ENCODE results near the gene MAN1A1. TPM values are rescaled to one million over a fixed set of nuclear protein-coding genes. Genes with fewer than 3 reads are reported as not detected.

Gene MAN1A1
- total and polyA plus RNA-seq, 2 of the 8 experiments (the other 6 are each of a cell fraction or from before 2014, with no cell fraction given) = 1.8 to 5.4 TPM

GRCh38 chr6:119323931-119324330 is 25.6 kb downstream of the MAN1A1 start:
- no peak overlapping the region for H3K4me2 ChIP-seq (ENCODE audit: insufficient read depth in 1 of 2, low read depth in 2 of 2, low read length in 2 of 2)
- FAIRE-seq = no peak
- no peak for TF ChIP-seq SIRT6 (IDR thresholded peaks at IDR 0.05; ENCODE audit: low read length)
- TF ChIP-seq EGR1 (IDR thresholded peaks at IDR 0.05; ENCODE audit: borderline replicate concordance, low read depth, low read length) = no peak
- no peak for TF ChIP-seq CHD1 (IDR thresholded peaks at IDR 0.05; ENCODE audit: low read depth, low read length)
- TF ChIP-seq CREB1 (IDR thresholded peaks at IDR 0.05) = no peak
- no peak for TF ChIP-seq SRF (IDR thresholded peaks at IDR 0.05; ENCODE audit: low read depth, low read length)
- TF ChIP-seq SP4 (IDR thresholded peaks at IDR 0.05; ENCODE audit: low read length) = no peak
- TF ChIP-seq TCF12 (IDR thresholded peaks at IDR 0.05; ENCODE audit: low read depth, low read length) = no peak
- no peak for TF ChIP-seq JUND (IDR thresholded peaks at IDR 0.05; ENCODE audit: low read length)
- TF ChIP-seq KDM4A (IDR thresholded peaks at IDR 0.05; ENCODE audit: low read depth, low read length, severe bottlenecking) = no peak
- no peak for TF ChIP-seq SIN3A (conservative IDR thresholded peaks at IDR 0.05 in 1 of 2, IDR thresholded peaks at IDR 0.05 in 1 of 2; ENCODE audit: low read depth in 1 of 2, low read length in 2 of 2)
- TF ChIP-seq MAX (IDR thresholded peaks at IDR 0.05) = no peak
- TF ChIP-seq SP1 (IDR thresholded peaks at IDR 0.05; ENCODE audit: low read depth, low read length) = no peak
- TF ChIP-seq BCL11A (IDR thresholded peaks at IDR 0.05; ENCODE audit: low read depth in 2 of 2, low read length in 2 of 2) = no peak
- TF ChIP-seq ATF2 (IDR thresholded peaks at IDR 0.05; ENCODE audit: low read length) = no peak

More at GRCh38 chr6:119323931-119324330, 25.6 kb downstream of the MAN1A1 start:
- Histone ChIP-seq H2BK120ac (replicated peaks; ENCODE audit: low read depth, low read length) (no peak overlapping the region), H3K36me3 (ENCODE audit: control insufficient read depth in 2 of 4, insufficient read depth in 4 of 4, low read length in 3 of 4) (no peaks in the 10 kb centered on the region), H4K5ac (ENCODE audit: insufficient read length, low read depth, low read length) (no peak overlapping the region), H3K4ac (replicated peaks; ENCODE audit: insufficient read length, low read depth, low read length) (no peak overlapping the region), H3K14ac (ENCODE audit: insufficient read length) (no peak overlapping the region), H3K4me3 (ENCODE audit: extremely low read depth in 1 of 4, insufficient read depth in 2 of 4, low read depth in 3 of 4, low read length in 4 of 4) (no peak overlapping the region), H3K18ac (ENCODE audit: extremely low read depth, low read length) (no peak overlapping the region), H3K9ac (replicated peaks in 1 of 4; ENCODE audit: extremely low read depth in 1 of 4, low read depth in 3 of 4, low read length in 3 of 4) (no peak overlapping the region), H4K20me1 (replicated peaks in 1 of 2; ENCODE audit: control insufficient read depth in 1 of 2, insufficient read depth in 2 of 2, low read length in 2 of 2) (no peaks in the 10 kb centered on the region), H3K27me3 (replicated peaks in 1 of 4; ENCODE audit: control insufficient read depth in 3 of 4, extremely low read depth in 1 of 4, insufficient read depth in 3 of 4, low read length in 3 of 4) (no peaks in the 10 kb centered on the region), H3K27ac (ENCODE audit: low read depth, low read length) (no peak overlapping the region), H4K91ac (replicated peaks; ENCODE audit: insufficient read length, low read length) (no peak overlapping the region), H4K8ac (ENCODE audit: extremely low read depth, insufficient read depth, low read length) (no peak overlapping the region), H2BK5ac (ENCODE audit: low read depth, low read length) (no peak overlapping the region), H2BK12ac (ENCODE audit: low read depth, low read length) (no peak overlapping the region), H3K23me2 (ENCODE audit: low read depth, low read length) (no peaks in the 10 kb centered on the region), H3K23ac (ENCODE audit: insufficient read length) (no peak overlapping the region), H3K56ac (replicated peaks; ENCODE audit: insufficient read length, low read depth, low read length) (no peak overlapping the region), H2AK5ac (ENCODE audit: low read depth, low read length) (no peak overlapping the region), H2AFZ (ENCODE audit: low read length) (no peak overlapping the region), H2BK20ac (ENCODE audit: low read length) (no peak overlapping the region), H3K79me2 (ENCODE audit: control insufficient read depth in 1 of 2, insufficient read depth in 2 of 2, low read length in 2 of 2) (no peaks in the 10 kb centered on the region), H3K4me1 (replicated peaks in 1 of 4; ENCODE audit: control insufficient read depth in 3 of 4, insufficient read depth in 4 of 4, low read length in 3 of 4) (no peaks in the 10 kb centered on the region), H3K79me1 (ENCODE audit: low read depth, low read length) (no peaks in the 10 kb centered on the region), H3K9me3 (ENCODE audit: insufficient read depth in 2 of 2, low read depth in 1 of 2, low read length in 1 of 2) (no peaks in the 10 kb centered on the region), H2BK15ac (ENCODE audit: low read length) (no peak overlapping the region)
- WGBS, 2 experiments (ENCODE audit: extremely low coverage in 1 of 2, insufficient coverage in 1 of 2, insufficient read length in 1 of 2, insufficient replicate concordance in 2 of 2, low coverage in 1 of 2, low lambda C conversion rate in 2 of 2, missing lambda C conversion rate in 1 of 2) = 71% methylated on average over 1 of the region's 1 CpG; no CpG with 5 or more reads in 1 of the 2 experiments
- DNase-seq (ENCODE audit: low read depth in 1 of 2, low spot score in 2 of 2) = no peak
- ChIA-PET CTCF (ENCODE audit: partially characterized antibody) (interaction anchor here (3.3 kb wide), 1 partner anchor 9 kb away, joined by 20 read pairs; no protein-coding TSS in a partner anchor), POLR2A (ENCODE audit: partially characterized antibody) (no interaction called here)
